KOPT-K1 (cell line): ENCODE data around the gene FGF12.

Experiments used
- H3K27ac ChIP-seq: fragments of 200-600 bp; sonication (generic); 2 replicates; pipeline ENCODE4 v1.5.1; 2016; ENCODE audit warnings: antibody characterized with exemption, mild to moderate bottlenecking, low read depth, low read length; ENCODE audit not compliant: poor library complexity, severe bottlenecking
- H3K36me3 ChIP-seq: fragments of 200-600 bp; sonication (generic); 2 replicates; pipeline ENCODE4 v1.5.1; 2017; ENCODE audit warnings: antibody characterized with exemption, mild to moderate bottlenecking, low read length, moderate library complexity; ENCODE audit not compliant: insufficient read depth
- H3K9me3 ChIP-seq: fragments of 200-600 bp; sonication (generic); 2 replicates; pipeline ENCODE4 v1.5.1; 2017; ENCODE audit warnings: antibody characterized with exemption, low read length, mild to moderate bottlenecking; ENCODE audit not compliant: insufficient read depth, poor library complexity, severe bottlenecking

Gene FGF12

GRCh38 chr3:192249516-192249915 lies 477.8 kb downstream of the FGF12 start:
- Histone ChIP-seq H3K36me3 (no peaks in the 10 kb centered on the region), H3K9me3 (no peaks in the 10 kb centered on the region), H3K27ac (no peak overlapping the region)

GRCh38 chr3:192246847-192247559 lies 480.3 kb downstream of the FGF12 start:
- H3K27ac ChIP-seq = no peak overlapping the region
- no peaks in the 10 kb centered on the region for H3K9me3 ChIP-seq
- no peaks in the 10 kb centered on the region for H3K36me3 ChIP-seq

GRCh38 chr3:192244591-192244990 lies 482.8 kb downstream of the FGF12 start:
- no peaks in the 10 kb centered on the region for H3K9me3 ChIP-seq
- H3K36me3 ChIP-seq = no peaks in the 10 kb centered on the region
- no peak overlapping the region for H3K27ac ChIP-seq

GRCh38 chr3:192239956-192240355 lies 487.4 kb downstream of the FGF12 start:
- Histone ChIP-seq H3K36me3 (no peaks in the 10 kb centered on the region), H3K9me3 (no peaks in the 10 kb centered on the region), H3K27ac (no peak overlapping the region)

- Histone ChIP-seq H3K9me3 (no peaks in the 10 kb centered on the region), H3K36me3 (no peaks in the 10 kb centered on the region), H3K27ac (no peak overlapping the region)
These were observed 489.2 kb downstream of the FGF12 start for GRCh38 chr3:192237992-192238608.

GRCh38 chr3:192229866-192230265 lies 497.5 kb downstream of the FGF12 start:
- no peak overlapping the region for H3K27ac ChIP-seq
- no peaks in the 10 kb centered on the region for H3K9me3 ChIP-seq
- no peaks in the 10 kb centered on the region for H3K36me3 ChIP-seq

- Histone ChIP-seq H3K36me3 (no peaks in the 10 kb centered on the region), H3K9me3 (no peaks in the 10 kb centered on the region), H3K27ac (no peak overlapping the region)
These were observed 502.6 kb downstream of the FGF12 start for GRCh38 chr3:192224634-192225155.

GRCh38 chr3:192223815-192224214 lies 503.5 kb downstream of the FGF12 start:
- no peaks in the 10 kb centered on the region for H3K9me3 ChIP-seq
- H3K27ac ChIP-seq = no peak overlapping the region
- H3K36me3 ChIP-seq = no peaks in the 10 kb centered on the region

GRCh38 chr3:192220915-192221314 lies 506.4 kb downstream of the FGF12 start:
- Histone ChIP-seq H3K27ac (no peak overlapping the region), H3K36me3 (no peaks in the 10 kb centered on the region), H3K9me3 (no peaks in the 10 kb centered on the region)

GRCh38 chr3:192219926-192220325 lies 507.4 kb downstream of the FGF12 start:
- no peaks in the 10 kb centered on the region for H3K36me3 ChIP-seq
- H3K9me3 ChIP-seq = no peaks in the 10 kb centered on the region
- H3K27ac ChIP-seq = no peak overlapping the region

GRCh38 chr3:192216067-192216466 lies 511.3 kb downstream of the FGF12 start:
- Histone ChIP-seq H3K9me3 (no peaks in the 10 kb centered on the region), H3K36me3 (no peaks in the 10 kb centered on the region)

GRCh38 chr3:192212979-192213378 lies 514.4 kb downstream of the FGF12 start:
- Histone ChIP-seq H3K36me3 (no peaks in the 10 kb centered on the region), H3K9me3 (no peaks in the 10 kb centered on the region), H3K27ac (no peak overlapping the region)

More at GRCh38 chr3:192216067-192216466, 511.3 kb downstream of the FGF12 start:
- H3K27ac ChIP-seq = no peak overlapping the region

GRCh38 chr3:192212335-192212734 lies 515.0 kb downstream of the FGF12 start:
- Histone ChIP-seq H3K9me3 (no peaks in the 10 kb centered on the region), H3K36me3 (no peaks in the 10 kb centered on the region), H3K27ac (no peak overlapping the region)

- H3K9me3 ChIP-seq = no peaks in the 10 kb centered on the region
- H3K36me3 ChIP-seq = no peaks in the 10 kb centered on the region
- no peak overlapping the region for H3K27ac ChIP-seq
These were observed 519.7 kb downstream of the FGF12 start for GRCh38 chr3:192207651-192208050.

GRCh38 chr3:192207239-192207638 lies 520.1 kb downstream of the FGF12 start:
- Histone ChIP-seq H3K27ac (no peak overlapping the region), H3K36me3 (no peaks in the 10 kb centered on the region), H3K9me3 (no peaks in the 10 kb centered on the region)

- Histone ChIP-seq H3K27ac (no peak overlapping the region), H3K9me3 (no peaks in the 10 kb centered on the region), H3K36me3 (no peaks in the 10 kb centered on the region)
These were observed 533.3 kb downstream of the FGF12 start for GRCh38 chr3:192194085-192194484.
